HG03135 (cell line): ENCODE measurements around the gene SESTD1.
A peak's percentile ranks its signal among the peaks of the same experiment; 100 is the strongest.
"Not testable (repeated sequence)": the region's sequence is repeated elsewhere in the genome, so short reads cannot be mapped to it uniquely, and the experiment has no call there.

ENCODE experiments used
- ATAC-seq: cut with Tn5 transposase; IDR thresholded peaks from one replicate; pipeline ENCODE4 v1.9.1; 2021; ENCODE audit warnings: mild to moderate bottlenecking, moderate library complexity; ENCODE audit not compliant: unreplicated experiment

SESTD1 gene

GRCh38 chr2:179268277-179268925 lies 3.8 kb upstream of the SESTD1 start:
- ATAC-seq: no peak

- ATAC-seq: no peak
Measured at GRCh38 chr2:179266271-179266670, 1.6 kb upstream of the SESTD1 start.

- ATAC-seq: no peak
Measured at GRCh38 chr2:179265082-179265510, 464 bp upstream of the SESTD1 start.

GRCh38 chr2:179263446-179264367 lies 925 bp downstream of the SESTD1 start:
- peak; percentile 41 for ATAC-seq

GRCh38 chr2:179263015-179263414 lies 1.6 kb downstream of the SESTD1 start:
- no peak for ATAC-seq

- no peak for ATAC-seq
Measured at GRCh38 chr2:179262077-179262660, 2.5 kb downstream of the SESTD1 start.

- no peak for ATAC-seq
Measured at GRCh38 chr2:179261151-179261825, 3.3 kb downstream of the SESTD1 start.

GRCh38 chr2:179260224-179260623 lies 4.4 kb downstream of the SESTD1 start:
- ATAC-seq: no peak

- ATAC-seq: peak; percentile 31
Measured at GRCh38 chr2:179255129-179255528, 9.5 kb downstream of the SESTD1 start.

- ATAC-seq: peak; percentile 65
Measured at GRCh38 chr2:179253226-179253625, 11.4 kb downstream of the SESTD1 start.

- ATAC-seq: no peak
Measured at GRCh38 chr2:179252423-179252822, 12.2 kb downstream of the SESTD1 start.

GRCh38 chr2:179251870-179252269 lies 12.8 kb downstream of the SESTD1 start:
- no peak for ATAC-seq

- ATAC-seq: no peak
Measured at GRCh38 chr2:179250848-179251504, 13.7 kb downstream of the SESTD1 start.

GRCh38 chr2:179250095-179250494 lies 14.5 kb downstream of the SESTD1 start:
- no peak for ATAC-seq

GRCh38 chr2:179248024-179248348 lies 16.6 kb downstream of the SESTD1 start:
- ATAC-seq: no peak

- ATAC-seq: no peak
Measured at GRCh38 chr2:179247318-179248023, 17.2 kb downstream of the SESTD1 start.

- not testable (repeated sequence) for ATAC-seq
Measured at GRCh38 chr2:179245843-179246242, 18.8 kb downstream of the SESTD1 start.

- ATAC-seq: no peak
Measured at GRCh38 chr2:179243046-179243445, 21.6 kb downstream of the SESTD1 start.

- ATAC-seq: no peak
Measured at GRCh38 chr2:179240481-179241451, 23.9 kb downstream of the SESTD1 start.
